ENCODE results near the gene LRRC47.

The LRRC47 gene

GRCh38 chr1:3741566-3742438 lies 54.5 kb downstream of the LRRC47 start:
- H3K4me1 ChIP-seq (ENCODE audit: control insufficient read depth, insufficient read depth, low read length) = peaks cover 16% of the 10 kb centered on the region
- H3K9me3 ChIP-seq (ENCODE audit: control insufficient read depth, low read length) = no peaks in the 10 kb centered on the region
- no peak overlapping the region for H3K4me3 ChIP-seq (ENCODE audit: insufficient read depth, low read depth, low read length)
- H3K36me3 ChIP-seq (ENCODE audit: control insufficient read depth, insufficient read depth, low read length) = peaks cover 25% of the 10 kb centered on the region
- no peaks in the 10 kb centered on the region for H3K27me3 ChIP-seq (ENCODE audit: control insufficient read depth, insufficient read depth, low read length, poor library complexity, severe bottlenecking)
- 96% methylated on average over 22 of the region's 22 CpGs for WGBS, 2 experiments
- H3K27ac ChIP-seq (ENCODE audit: insufficient read depth, low read depth, low read length, poor library complexity, severe bottlenecking) = no peak overlapping the region

DNA sequence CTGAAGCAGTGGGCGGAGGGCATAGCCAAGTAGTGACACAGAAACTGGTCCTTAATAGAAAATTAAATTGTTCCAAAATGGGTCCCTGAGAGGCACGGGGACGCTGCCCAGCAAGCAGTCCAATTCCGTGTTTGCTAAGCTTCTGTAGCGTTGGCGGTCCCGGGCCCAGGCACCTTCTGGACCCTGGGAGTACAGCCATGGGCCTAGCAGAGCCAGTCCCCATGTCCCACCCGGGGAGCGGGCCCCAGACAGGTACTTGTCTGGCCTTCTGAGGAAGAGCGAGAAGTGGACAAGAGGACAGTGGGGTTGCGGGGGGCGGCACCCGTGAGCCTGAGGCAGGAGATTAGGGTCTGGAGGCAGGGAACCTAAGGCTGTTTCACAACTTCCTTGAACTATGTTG lies 55.5 kb downstream of the LRRC47 start:
- Histone ChIP-seq H3K4me3 (ENCODE audit: insufficient read depth, low read depth, low read length) (no peak overlapping the region), H3K36me3 (ENCODE audit: control insufficient read depth, insufficient read depth, low read length) (peaks cover 32% of the 10 kb centered on the region), H3K9me3 (ENCODE audit: control insufficient read depth, low read length) (no peaks in the 10 kb centered on the region), H3K4me1 (ENCODE audit: control insufficient read depth, insufficient read depth, low read length) (peaks cover 11% of the 10 kb centered on the region), H3K27me3 (ENCODE audit: control insufficient read depth, insufficient read depth, low read length, poor library complexity, severe bottlenecking) (no peaks in the 10 kb centered on the region), H3K27ac (ENCODE audit: insufficient read depth, low read depth, low read length, poor library complexity, severe bottlenecking) (no peak overlapping the region)
- 95% methylated on average over 13 of the region's 13 CpGs for WGBS, 2 experiments

- Histone ChIP-seq H3K36me3 (ENCODE audit: control insufficient read depth, insufficient read depth, low read length) (peaks cover 32% of the 10 kb centered on the region), H3K27ac (ENCODE audit: insufficient read depth, low read depth, low read length, poor library complexity, severe bottlenecking) (no peak overlapping the region), H3K27me3 (ENCODE audit: control insufficient read depth, insufficient read depth, low read length, poor library complexity, severe bottlenecking) (no peaks in the 10 kb centered on the region), H3K4me3 (ENCODE audit: insufficient read depth, low read depth, low read length) (no peak overlapping the region), H3K4me1 (ENCODE audit: control insufficient read depth, insufficient read depth, low read length) (peaks cover 5% of the 10 kb centered on the region), H3K9me3 (ENCODE audit: control insufficient read depth, low read length) (no peaks in the 10 kb centered on the region)
- 95 to 97% methylated on average over 9 of the region's 9 CpGs for WGBS, 2 experiments
Observed at GRCh38 chr1:3740042-3740441, 56.3 kb downstream of the LRRC47 start.

- Histone ChIP-seq H3K9me3 (ENCODE audit: control insufficient read depth, low read length) (no peaks in the 10 kb centered on the region), H3K27ac (ENCODE audit: insufficient read depth, low read depth, low read length, poor library complexity, severe bottlenecking) (no peak overlapping the region), H3K27me3 (ENCODE audit: control insufficient read depth, insufficient read depth, low read length, poor library complexity, severe bottlenecking) (no peaks in the 10 kb centered on the region), H3K4me3 (ENCODE audit: insufficient read depth, low read depth, low read length) (no peak overlapping the region), H3K36me3 (ENCODE audit: control insufficient read depth, insufficient read depth, low read length) (peaks cover 37% of the 10 kb centered on the region), H3K4me1 (ENCODE audit: control insufficient read depth, insufficient read depth, low read length) (no peaks in the 10 kb centered on the region)
- WGBS, 2 experiments = 92 to 96% methylated on average over 12 of the region's 12 CpGs
Observed at GRCh38 chr1:3738943-3739342, 57.4 kb downstream of the LRRC47 start.

- Histone ChIP-seq H3K27me3 (ENCODE audit: control insufficient read depth, insufficient read depth, low read length, poor library complexity, severe bottlenecking) (no peaks in the 10 kb centered on the region), H3K27ac (ENCODE audit: insufficient read depth, low read depth, low read length, poor library complexity, severe bottlenecking) (no peak overlapping the region), H3K36me3 (ENCODE audit: control insufficient read depth, insufficient read depth, low read length) (peaks cover 30% of the 10 kb centered on the region), H3K4me1 (ENCODE audit: control insufficient read depth, insufficient read depth, low read length) (peaks cover 6% of the 10 kb centered on the region), H3K9me3 (ENCODE audit: control insufficient read depth, low read length) (no peaks in the 10 kb centered on the region), H3K4me3 (ENCODE audit: insufficient read depth, low read depth, low read length) (no peak overlapping the region)
- WGBS, 2 experiments = 91 to 95% methylated on average over 14 of the region's 14 CpGs
Observed at GRCh38 chr1:3736708-3737107, 59.6 kb downstream of the LRRC47 start.

DNA sequence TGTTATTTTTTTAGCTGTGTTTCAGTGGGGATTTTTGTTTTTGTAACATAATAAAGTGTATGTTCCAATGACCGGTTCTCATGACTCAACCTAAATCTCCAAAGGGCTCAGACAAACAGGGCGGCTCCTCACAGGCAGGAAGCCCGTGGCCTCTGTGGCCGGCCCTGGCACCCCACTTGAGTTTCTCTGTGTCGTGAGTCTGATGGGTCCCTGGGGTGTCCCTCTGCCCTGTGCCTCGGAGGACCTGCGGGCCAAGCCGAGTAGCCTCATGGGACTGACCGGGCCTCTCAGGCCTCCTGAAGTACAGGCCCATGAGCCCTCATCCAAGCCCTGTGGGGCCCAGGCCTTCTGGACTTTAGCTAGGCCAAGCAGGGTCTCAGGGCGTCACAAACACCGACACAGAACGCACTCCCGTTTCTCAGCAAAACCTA lies 60.2 kb downstream of the LRRC47 start:
- Histone ChIP-seq H3K36me3 (ENCODE audit: control insufficient read depth, insufficient read depth, low read length) (peaks cover 26% of the 10 kb centered on the region), H3K4me3 (ENCODE audit: insufficient read depth, low read depth, low read length) (no peak overlapping the region), H3K27me3 (ENCODE audit: control insufficient read depth, insufficient read depth, low read length, poor library complexity, severe bottlenecking) (no peaks in the 10 kb centered on the region), H3K4me1 (ENCODE audit: control insufficient read depth, insufficient read depth, low read length) (peaks cover 9% of the 10 kb centered on the region), H3K9me3 (ENCODE audit: control insufficient read depth, low read length) (no peaks in the 10 kb centered on the region), H3K27ac (ENCODE audit: insufficient read depth, low read depth, low read length, poor library complexity, severe bottlenecking) (no peak overlapping the region)
- WGBS, 2 experiments = 92 to 96% methylated on average over 13 of the region's 13 CpGs

DNA sequence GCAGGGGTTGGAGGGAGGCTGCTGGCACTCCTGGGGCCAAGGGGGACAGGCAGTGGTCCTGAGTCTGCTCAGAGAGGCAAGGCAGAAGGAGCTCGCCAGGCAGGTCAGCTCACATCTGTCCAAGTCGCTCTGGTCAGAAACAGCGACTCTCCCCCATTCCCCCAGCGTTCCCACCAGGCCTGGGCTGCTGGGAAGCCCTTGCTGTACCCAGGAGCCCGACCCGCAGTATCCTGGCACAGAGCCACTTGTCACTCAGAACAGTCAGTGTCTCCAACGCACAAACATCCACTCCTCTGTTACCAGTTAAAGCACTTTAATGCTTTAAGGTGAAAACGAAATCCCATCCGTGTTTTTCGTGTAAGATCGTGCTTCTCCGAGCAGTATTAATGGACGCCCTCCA lies 60.6 kb downstream of the LRRC47 start:
- 95% methylated on average over 13 of the region's 13 CpGs for WGBS, 2 experiments
- Histone ChIP-seq H3K27ac (ENCODE audit: insufficient read depth, low read depth, low read length, poor library complexity, severe bottlenecking) (no peak overlapping the region), H3K4me1 (ENCODE audit: control insufficient read depth, insufficient read depth, low read length) (peaks cover 9% of the 10 kb centered on the region), H3K36me3 (ENCODE audit: control insufficient read depth, insufficient read depth, low read length) (peaks cover 21% of the 10 kb centered on the region), H3K27me3 (ENCODE audit: control insufficient read depth, insufficient read depth, low read length, poor library complexity, severe bottlenecking) (no peaks in the 10 kb centered on the region), H3K4me3 (ENCODE audit: insufficient read depth, low read depth, low read length) (no peak overlapping the region), H3K9me3 (ENCODE audit: control insufficient read depth, low read length) (no peaks in the 10 kb centered on the region)

GRCh38 chr1:3735027-3735681 lies 61.1 kb downstream of the LRRC47 start:
- H3K4me3 ChIP-seq (ENCODE audit: insufficient read depth, low read depth, low read length) = no peak overlapping the region
- H3K36me3 ChIP-seq (ENCODE audit: control insufficient read depth, insufficient read depth, low read length) = peaks cover 20% of the 10 kb centered on the region
- H3K9me3 ChIP-seq (ENCODE audit: control insufficient read depth, low read length) = no peaks in the 10 kb centered on the region
- H3K27me3 ChIP-seq (ENCODE audit: control insufficient read depth, insufficient read depth, low read length, poor library complexity, severe bottlenecking) = no peaks in the 10 kb centered on the region
- no peak overlapping the region for H3K27ac ChIP-seq (ENCODE audit: insufficient read depth, low read depth, low read length, poor library complexity, severe bottlenecking)
- peaks cover 9% of the 10 kb centered on the region for H3K4me1 ChIP-seq (ENCODE audit: control insufficient read depth, insufficient read depth, low read length)
- 94 to 95% methylated on average over 10 to 12 of the region's 12 CpGs for WGBS, 2 experiments

DNA sequence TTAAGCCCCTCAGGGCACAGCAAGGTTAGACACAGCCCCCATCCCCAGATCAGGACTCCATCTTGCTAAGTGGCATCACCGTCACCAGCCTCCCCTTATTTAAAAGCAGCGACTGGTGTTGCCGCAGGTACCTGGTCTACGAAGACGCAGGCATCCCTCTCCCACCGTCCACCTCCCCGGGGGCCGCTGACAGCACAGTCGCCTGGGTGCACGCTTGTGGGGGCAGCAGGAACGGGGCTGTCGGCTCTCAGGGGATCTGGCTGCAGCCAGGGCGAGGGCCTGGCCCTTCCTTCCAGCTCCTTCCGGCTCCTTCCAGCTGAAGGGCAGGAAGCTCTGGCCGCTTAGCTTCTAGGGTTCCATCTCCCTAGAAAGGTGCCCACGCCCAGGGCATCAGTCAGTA lies 61.7 kb downstream of the LRRC47 start:
- peaks cover 9% of the 10 kb centered on the region for H3K4me1 ChIP-seq (ENCODE audit: control insufficient read depth, insufficient read depth, low read length)
- no peaks in the 10 kb centered on the region for H3K27me3 ChIP-seq (ENCODE audit: control insufficient read depth, insufficient read depth, low read length, poor library complexity, severe bottlenecking)
- H3K4me3 ChIP-seq (ENCODE audit: insufficient read depth, low read depth, low read length) = no peak overlapping the region
- WGBS, 2 experiments = 95 to 97% methylated on average over 16 of the region's 16 CpGs
- H3K36me3 ChIP-seq (ENCODE audit: control insufficient read depth, insufficient read depth, low read length) = peaks cover 20% of the 10 kb centered on the region
- no peak overlapping the region for H3K27ac ChIP-seq (ENCODE audit: insufficient read depth, low read depth, low read length, poor library complexity, severe bottlenecking)
- H3K9me3 ChIP-seq (ENCODE audit: control insufficient read depth, low read length) = no peaks in the 10 kb centered on the region

GRCh38 chr1:3733883-3734589 lies 62.3 kb downstream of the LRRC47 start:
- peaks cover under 1% of the 10 kb centered on the region for H3K27me3 ChIP-seq (ENCODE audit: control insufficient read depth, insufficient read depth, low read length, poor library complexity, severe bottlenecking)
- peaks cover 9% of the 10 kb centered on the region for H3K4me1 ChIP-seq (ENCODE audit: control insufficient read depth, insufficient read depth, low read length)
- WGBS, 2 experiments = 90% methylated on average over 17 of the region's 17 CpGs
- H3K9me3 ChIP-seq (ENCODE audit: control insufficient read depth, low read length) = no peaks in the 10 kb centered on the region
- H3K27ac ChIP-seq (ENCODE audit: insufficient read depth, low read depth, low read length, poor library complexity, severe bottlenecking) = no peak overlapping the region
- no peak overlapping the region for H3K4me3 ChIP-seq (ENCODE audit: insufficient read depth, low read depth, low read length)
- peaks cover 20% of the 10 kb centered on the region for H3K36me3 ChIP-seq (ENCODE audit: control insufficient read depth, insufficient read depth, low read length)

All from ectodermal cell (in vitro differentiated cells).